ENCODE results near the gene MAP3K13. TPM values are rescaled to one million over a fixed set of nuclear protein-coding genes. Genes with fewer than 3 reads are reported as not detected.

Gene MAP3K13
- 10.6 and 11.5 TPM in 2 replicates for total RNA-seq

GRCh38 chr3:185362850-185363661 lies at the start of gene MAP3K13:
TSS of gene MAP3K13 (plus strand) at chr3:185363136. CDS start at chr3:185428582, 65,446 bp downstream.

GRCh38 chr3:185498503-185499396 lies 135.8 kb downstream of the MAP3K13 start, which contains the start of gene TMEM41A:
TSS of gene TMEM41A (minus strand) at chr3:185499035. CDS start at chr3:185498961, 74 bp downstream.

Other genes with a start within 250 kb of the MAP3K13 start
- 0.38 and 0.49 TPM in 2 replicates for gene C3orf70, start 210.1 kb upstream of the MAP3K13 start, total RNA-seq
- gene EHHADH, start 109.1 kb upstream of the MAP3K13 start, total RNA-seq, result 6.5 and 7.2 TPM in 2 replicates
- 11.7 and 15.6 TPM in 2 replicates for gene TMEM41A, start 135.9 kb downstream of the MAP3K13 start, total RNA-seq
- gene LIPH, start 189.5 kb downstream of the MAP3K13 start, total RNA-seq, result 0.13 TPM in 1 of 2 replicates, not detected in the other
- gene SENP2, start 223.2 kb downstream of the MAP3K13 start, total RNA-seq, result 9.1 and 10.8 TPM in 2 replicates

Data from mesangial cell (primary cell).